B cell (primary cell): Measurements from ENCODE around the gene DAW1. TPM values are rescaled to one million over a fixed set of nuclear protein-coding genes. Genes with fewer than 3 reads are reported as not detected.

Experiments used
- ATAC-seq: fragments of 200-7000 bp; cut with Tn5 transposase; one replicate; pipeline ENCODE4 v1.10.0; 2021; ENCODE audit warnings: low read depth, mild to moderate bottlenecking, moderate number of reproducible peaks, moderate library complexity
- CTCF ChIA-PET: fragments of 350-600 bp; sonication (Branson Sonifier 250); formaldehyde crosslinking; loops from one replicate; lab custom pipeline; 2021; ENCODE audit warnings: antibody characterized with exemption, inconsistent platforms; lab: Charles Lee
- POLR2A ChIA-PET: fragments of 350-600 bp; sonication (Branson Sonifier 250); formaldehyde crosslinking; loops from one replicate; lab custom pipeline; 2021; ENCODE audit warnings: antibody characterized with exemption; lab: Charles Lee
- DNase-seq: peaks from one replicate; pipeline ENCODE4 v3.0.0; 2013
- H2AFZ ChIP-seq: 2 replicates; pipeline ENCODE4 v1.6.1; 2012; ENCODE audit warnings: mild to moderate bottlenecking, low read depth, low read length; ENCODE audit not compliant: insufficient read depth, poor library complexity, severe bottlenecking
- H3K27ac ChIP-seq, 2 donors: 1 replicate in 1 of 2; 2 replicates in 1 of 2; pipeline ENCODE4 v1.5.1; 2012 to 2013; ENCODE audit warnings: low read length in 2 of 2, mild to moderate bottlenecking in 2 of 2, moderate library complexity in 1 of 2
- H3K27me3 ChIP-seq, 4 experiments: fragments of 200-600 bp in 1 of 4; sonication (generic) in 1 of 4; replicated peaks in 1 of 4; 1 replicate in 2 of 4; 2 replicates in 2 of 4; pipeline versions ENCODE4 v1.6.1 to v1.7.0; 2013 to 2016; ENCODE audit warnings: low read length in 3 of 4, mild to moderate bottlenecking in 2 of 4, mixed read lengths in 1 of 4, moderate library complexity in 1 of 4; ENCODE audit not compliant: insufficient read depth in 4 of 4, control insufficient read depth in 3 of 4; ENCODE audit errors: control extremely low read depth in 1 of 4
- H3K36me3 ChIP-seq, 2 experiments: replicated peaks in 1 of 2; 1 replicate in 1 of 2; 2 replicates in 1 of 2; pipeline versions ENCODE4 v1.6.1 to v1.7.1; 2013; ENCODE audit warnings: low read length in 1 of 2; ENCODE audit not compliant: insufficient read depth in 2 of 2, control insufficient read depth in 1 of 2; ENCODE audit errors: control extremely low read depth in 1 of 2, extremely low read depth in 1 of 2
- H3K4me1 ChIP-seq, 2 donors: fragments of 200-600 bp in 1 of 2; sonication (generic) in 1 of 2; 1 replicate in 1 of 2; 2 replicates in 1 of 2; pipeline versions ENCODE4 v1.5.1 to v1.6.1; 2013 to 2017; ENCODE audit warnings: low read length in 2 of 2; ENCODE audit not compliant: control insufficient read depth in 2 of 2, insufficient read depth in 2 of 2
- H3K4me2 ChIP-seq: replicated peaks from 2 replicates; pipeline ENCODE3; 2012; ENCODE audit warnings: mild to moderate bottlenecking, low read depth, low read length; ENCODE audit not compliant: poor library complexity, severe bottlenecking
- H3K4me3 ChIP-seq, 5 experiments: fragments of 200-600 bp in 1 of 5; sonication (generic) in 1 of 5; 1 replicate in 3 of 5; 2 replicates in 2 of 5; pipeline versions ENCODE4 v1.5.1 to v1.7.0; 2011 to 2016; ENCODE audit warnings: low read length in 4 of 5, mild to moderate bottlenecking in 4 of 5, low read depth in 2 of 5, control low read depth in 1 of 5, moderate library complexity in 1 of 5; ENCODE audit not compliant: insufficient read depth in 1 of 5; ENCODE audit errors: control extremely low read depth in 1 of 5, extremely low read depth in 1 of 5
- H3K79me2 ChIP-seq: fragments of 200-600 bp; sonication (generic); one replicate; pipeline ENCODE4 v1.6.0; 2016; ENCODE audit warnings: low read length; ENCODE audit not compliant: control insufficient read depth, insufficient read depth
- H3K9ac ChIP-seq: fragments of 200-600 bp; sonication (generic); 2 replicates; pipeline ENCODE4 v1.6.1; 2017; ENCODE audit warnings: mild to moderate bottlenecking, low read length, moderate library complexity
- H3K9me3 ChIP-seq, 3 donors: one replicate each; pipeline versions ENCODE4 v1.6.1 to v1.7.1; 2013; ENCODE audit warnings: low read length in 2 of 3; ENCODE audit not compliant: control insufficient read depth in 2 of 3, insufficient read depth in 1 of 3; ENCODE audit errors: control extremely low read depth in 1 of 3
- H4K20me1 ChIP-seq: 2 replicates; pipeline ENCODE4 v1.6.0; 2012; ENCODE audit warnings: mild to moderate bottlenecking, low read length; ENCODE audit not compliant: insufficient read depth, control insufficient read depth, poor library complexity, severe bottlenecking
- H3K27ac Mint-ChIP-seq: one replicate; pipeline ENCODE4 v1.8.0; 2021; ENCODE audit warnings: mixed read lengths
- H3K27me3 Mint-ChIP-seq: one replicate; pipeline ENCODE4 v1.8.0; 2021; ENCODE audit warnings: mixed read lengths
- H3K4me1 Mint-ChIP-seq: one replicate; pipeline ENCODE4 v1.8.0; 2021; ENCODE audit warnings: mixed read lengths
- H3K4me3 Mint-ChIP-seq: one replicate; pipeline ENCODE4 v1.8.0; 2021; ENCODE audit warnings: mixed read lengths
- H3K9me3 Mint-ChIP-seq: one replicate; pipeline ENCODE4 v1.8.0; 2022; ENCODE audit warnings: mixed read lengths; ENCODE audit not compliant: insufficient read depth
- CTCF ChIP-seq: fragments of 200-600 bp; IDR thresholded peaks from one replicate; pipeline ENCODE4 v1.8.0; 2022; ENCODE audit warnings: antibody characterized with exemption, mild to moderate bottlenecking
- EZH2 ChIP-seq: IDR thresholded peaks from 2 replicates; pipeline ENCODE4 v1.6.1; 2012; ENCODE audit warnings: borderline replicate concordance, low read depth, mild to moderate bottlenecking, moderate library complexity, low read length; ENCODE audit not compliant: insufficient read depth, poor library complexity, severe bottlenecking
- whole genome bisulfite sequencing: methylation state at CpG from one replicate; pipeline ENCODE4 v1.1.5; 2013; ENCODE audit warnings: missing lambda C conversion rate; ENCODE audit not compliant: insufficient coverage; 5-methylcytosine and 5-hydroxymethylcytosine counted together
- intact Hi-C: fragments of 100-400 bp; cut with micrococcal nuclease; formaldehyde crosslinking; loops from one replicate; pipeline ENCODE4 v1.10.0; 2022
- polyA plus RNA-seq: library from polyadenylated mRNA; depleted of rRNA; stranded (reverse); fragments of >200 nt; gene quantifications from 2 replicates; pipeline ENCODE4 v1.2.3, GENCODE V29; 2012
- total RNA-seq, 2 donors: library from RNA; stranded (reverse); fragments of 120-200 nt in 1 of 2; gene quantifications; 1 replicate in 1 of 2; 2 replicates in 1 of 2; pipeline versions ENCODE4 v1.2.3 to v1.2.4, GENCODE V29; 2013 to 2022

Gene DAW1
- total and polyA plus RNA-seq, 2 donors (not counting 1 experiment from before 2014, with no cell fraction given): not detected

GRCh38 chr2:227853204-227853629 is 18.2 kb upstream of the DAW1 start:
- Histone ChIP-seq H3K27ac (no peak overlapping the region), H3K36me3 (no peaks in the 10 kb centered on the region), H3K9me3 (no peaks in the 10 kb centered on the region), H3K27me3 (no peaks in the 10 kb centered on the region), H3K9ac (no peak overlapping the region), H4K20me1 (no peaks in the 10 kb centered on the region), H3K79me2 (no peaks in the 10 kb centered on the region), H3K4me3 (no peak overlapping the region), H2AFZ (no peak overlapping the region), H3K4me1 (no peaks in the 10 kb centered on the region), H3K4me2 (no peak overlapping the region)
- H3K4me3 Mint-ChIP-seq: no peak overlapping the region
- DNase-seq (no peak), ATAC-seq (no peak)
- H3K27ac Mint-ChIP-seq: no peak overlapping the region
- peaks cover 21% of the 10 kb centered on the region for H3K27me3 Mint-ChIP-seq
- POLR2A ChIA-PET: no interaction called here
- 81% methylated on average over 3 of the region's 4 CpGs for WGBS
- no peaks in the 10 kb centered on the region for H3K4me1 Mint-ChIP-seq
- TF ChIP-seq EZH2: no peak
- TF ChIP-seq CTCF: no peak
- CTCF ChIA-PET: no interaction called here
- intact Hi-C loops: no loop called here
- H3K9me3 Mint-ChIP-seq: no peaks in the 10 kb centered on the region

- peaks cover 21% of the 10 kb centered on the region for H3K27me3 Mint-ChIP-seq
- no peak overlapping the region for H3K4me3 Mint-ChIP-seq
- H3K9ac ChIP-seq: no peak overlapping the region
- ATAC-seq: no peak
- no peaks in the 10 kb centered on the region for H3K27me3 ChIP-seq
- CTCF ChIA-PET: no interaction called here
- H3K79me2 ChIP-seq: no peaks in the 10 kb centered on the region
- H3K27ac Mint-ChIP-seq: no peak overlapping the region
- intact Hi-C loops: no loop called here
- H3K4me2 ChIP-seq: no peak overlapping the region
- POLR2A ChIA-PET: no interaction called here
- H3K4me1 ChIP-seq: no peaks in the 10 kb centered on the region
- H3K9me3 Mint-ChIP-seq: no peaks in the 10 kb centered on the region
- no peaks in the 10 kb centered on the region for H4K20me1 ChIP-seq
- DNase-seq: no peak
- no peak overlapping the region for H2AFZ ChIP-seq
- no peaks in the 10 kb centered on the region for H3K4me1 Mint-ChIP-seq
- no peak overlapping the region for H3K4me3 ChIP-seq
- H3K36me3 ChIP-seq: no peaks in the 10 kb centered on the region
- H3K9me3 ChIP-seq: no peaks in the 10 kb centered on the region
- H3K27ac ChIP-seq: no peak overlapping the region
- WGBS: 77% methylated on average over 5 of the region's 6 CpGs
- no peak for TF ChIP-seq EZH2
Measured at GRCh38 chr2:227853765-227854271, 17.6 kb upstream of the DAW1 start.
